ENCODE data around the gene SASH3.

SASH3 gene

DNA sequence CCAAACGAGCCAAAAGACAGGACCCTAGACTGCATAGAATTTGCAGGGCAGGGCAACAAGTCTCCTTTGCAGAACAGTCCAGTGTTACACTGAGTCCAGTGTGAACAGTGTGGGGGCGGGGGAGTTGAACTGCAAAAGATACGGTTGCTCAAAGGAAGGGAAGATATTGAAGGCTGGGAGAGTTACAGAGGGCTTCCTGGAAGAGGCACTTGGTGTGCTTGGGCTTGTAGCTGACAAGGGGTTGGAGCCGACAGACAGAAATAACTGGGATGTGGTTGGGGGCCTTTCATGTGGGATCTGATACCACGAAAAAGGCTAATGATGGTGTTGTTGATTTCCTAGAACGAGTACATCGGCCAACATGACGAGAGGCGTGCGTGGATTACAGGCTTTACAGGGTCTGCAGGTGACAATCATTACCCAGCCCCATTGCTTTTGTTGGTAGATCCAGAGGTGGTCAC lies 34.9 kb upstream of the SASH3 start:
- Histone ChIP-seq H3K27me3 (no peaks in the 10 kb centered on the region), H3K27ac (no peak overlapping the region), H3K9me3 (no peaks in the 10 kb centered on the region), H3K4me3 (ENCODE audit: low read depth in 1 of 2, low read length in 1 of 2) (no peak overlapping the region), H3K36me3 (no peaks in the 10 kb centered on the region), H3K4me1 (ENCODE audit: control insufficient read depth in 1 of 2, insufficient read depth in 1 of 2, low read depth in 1 of 2, low read length in 1 of 2) (peaks cover 45% of the 10 kb centered on the region in 2 experiments)
- TF ChIP-seq, protein P1, sequence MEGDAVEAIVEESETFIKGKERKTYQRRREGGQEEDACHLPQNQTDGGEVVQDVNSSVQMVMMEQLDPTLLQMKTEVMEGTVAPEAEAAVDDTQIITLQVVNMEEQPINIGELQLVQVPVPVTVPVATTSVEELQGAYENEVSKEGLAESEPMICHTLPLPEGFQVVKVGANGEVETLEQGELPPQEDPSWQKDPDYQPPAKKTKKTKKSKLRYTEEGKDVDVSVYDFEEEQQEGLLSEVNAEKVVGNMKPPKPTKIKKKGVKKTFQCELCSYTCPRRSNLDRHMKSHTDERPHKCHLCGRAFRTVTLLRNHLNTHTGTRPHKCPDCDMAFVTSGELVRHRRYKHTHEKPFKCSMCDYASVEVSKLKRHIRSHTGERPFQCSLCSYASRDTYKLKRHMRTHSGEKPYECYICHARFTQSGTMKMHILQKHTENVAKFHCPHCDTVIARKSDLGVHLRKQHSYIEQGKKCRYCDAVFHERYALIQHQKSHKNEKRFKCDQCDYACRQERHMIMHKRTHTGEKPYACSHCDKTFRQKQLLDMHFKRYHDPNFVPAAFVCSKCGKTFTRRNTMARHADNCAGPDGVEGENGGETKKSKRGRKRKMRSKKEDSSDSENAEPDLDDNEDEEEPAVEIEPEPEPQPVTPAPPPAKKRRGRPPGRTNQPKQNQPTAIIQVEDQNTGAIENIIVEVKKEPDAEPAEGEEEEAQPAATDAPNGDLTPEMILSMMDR (IDR thresholded peaks at IDR 0.05): no peak

DNA sequence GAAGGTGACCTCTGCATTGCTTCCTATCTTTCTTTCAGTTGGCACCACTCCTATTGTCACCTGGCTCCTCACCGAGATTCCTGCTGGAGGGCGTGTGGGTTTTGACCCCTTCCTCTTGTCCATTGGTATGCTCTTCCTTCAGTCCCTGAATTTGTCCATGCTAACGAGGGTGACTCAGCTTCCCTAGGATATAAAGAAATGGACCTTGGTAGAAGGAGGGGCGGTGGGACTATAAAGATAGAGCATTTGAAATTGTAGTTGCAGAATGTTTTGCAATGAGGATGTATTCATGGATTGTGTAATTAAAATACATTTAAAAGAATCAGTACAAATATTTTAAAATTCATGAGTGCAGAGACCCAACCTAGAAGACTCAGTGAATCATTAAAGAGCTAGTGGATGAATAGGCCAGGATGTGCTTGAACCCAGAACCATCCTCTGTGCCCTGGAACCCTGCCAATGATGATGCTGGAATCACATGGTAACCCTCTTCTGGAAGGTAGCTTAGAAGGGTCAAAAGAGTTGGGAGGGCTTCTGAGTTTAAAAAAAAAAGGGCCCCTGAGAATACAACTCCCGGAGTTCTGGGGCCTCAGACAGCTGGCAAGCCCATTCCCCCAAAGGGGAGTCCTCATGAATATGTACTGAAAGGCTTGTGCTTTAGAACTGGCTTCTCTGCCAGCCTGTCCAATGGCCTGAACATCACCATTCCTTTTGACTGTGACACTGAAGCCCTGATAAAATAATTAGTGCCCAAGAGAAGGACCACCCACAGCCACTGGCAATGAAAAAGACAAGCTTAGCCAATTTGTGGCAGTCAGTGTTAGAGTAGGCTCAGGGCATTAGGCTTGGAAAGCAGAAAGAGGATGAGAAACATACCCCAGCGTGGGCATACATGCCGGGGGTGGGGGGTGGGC lies 32.9 kb upstream of the SASH3 start:
- TF ChIP-seq, protein P1 (IDR thresholded peaks at IDR 0.05): no peak
- no peaks in the 10 kb centered on the region for H3K9me3 ChIP-seq
- no peaks in the 10 kb centered on the region for H3K36me3 ChIP-seq
- H3K4me3 ChIP-seq (ENCODE audit: low read depth in 1 of 2, low read length in 1 of 2): no peak overlapping the region
- no peaks in the 10 kb centered on the region for H3K27me3 ChIP-seq
- peaks cover 48 to 49% of the 10 kb centered on the region in 2 experiments for H3K4me1 ChIP-seq (ENCODE audit: control insufficient read depth in 1 of 2, insufficient read depth in 1 of 2, low read depth in 1 of 2, low read length in 1 of 2)
- no peak overlapping the region for H3K27ac ChIP-seq

DNA sequence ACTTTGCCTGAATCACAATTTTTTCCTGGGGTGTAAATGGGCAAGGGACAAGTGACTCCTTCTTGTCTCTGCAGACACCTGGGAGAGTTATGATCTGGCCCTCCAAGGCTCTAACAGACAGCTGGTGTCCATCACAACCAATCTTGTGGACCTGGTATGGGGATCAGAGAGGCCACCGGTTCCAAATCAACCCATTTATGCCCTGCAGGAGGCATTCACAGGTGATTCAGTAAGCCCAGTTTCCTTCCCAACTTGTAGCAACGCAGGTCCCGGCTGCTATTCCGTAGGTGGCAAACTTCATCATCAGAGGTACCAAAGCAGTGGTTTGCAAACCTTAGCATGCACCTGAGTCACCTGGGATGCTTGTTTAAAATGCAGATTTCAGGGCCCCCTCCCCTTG lies 32.2 kb upstream of the SASH3 start:
- H3K9me3 ChIP-seq: no peaks in the 10 kb centered on the region
- peak overlapping the region; percentile 71 for H3K27ac ChIP-seq
- TF ChIP-seq, protein P1 (IDR thresholded peaks at IDR 0.05): no peak
- H3K4me3 ChIP-seq (ENCODE audit: low read depth in 1 of 2, low read length in 1 of 2): no peak overlapping the region
- peaks cover 49 to 54% of the 10 kb centered on the region in 2 experiments for H3K4me1 ChIP-seq (ENCODE audit: control insufficient read depth in 1 of 2, insufficient read depth in 1 of 2, low read depth in 1 of 2, low read length in 1 of 2)
- H3K27me3 ChIP-seq: no peaks in the 10 kb centered on the region
- no peaks in the 10 kb centered on the region for H3K36me3 ChIP-seq

DNA sequence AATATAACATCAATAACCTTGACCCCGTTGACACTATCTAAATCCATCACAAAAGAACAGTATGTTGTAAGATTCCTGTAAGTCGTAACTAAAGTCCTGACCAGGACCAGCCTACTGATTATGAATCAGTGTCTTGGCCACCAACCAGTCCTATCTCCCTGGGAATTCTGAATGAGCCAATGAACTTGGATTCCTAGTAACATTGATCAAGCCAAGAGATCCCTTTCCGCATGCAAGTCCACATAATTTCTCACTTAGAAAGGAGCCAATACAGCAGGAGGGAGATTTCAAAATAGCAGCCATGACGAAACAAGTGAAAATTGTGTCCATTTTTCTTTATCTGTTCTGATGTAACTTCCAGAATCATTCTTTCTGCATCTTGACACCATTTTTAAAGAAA lies 31.4 kb upstream of the SASH3 start:
- Histone ChIP-seq H3K9me3 (no peaks in the 10 kb centered on the region), H3K27ac (peak overlapping the region; percentile 71), H3K27me3 (no peaks in the 10 kb centered on the region), H3K36me3 (no peaks in the 10 kb centered on the region), H3K4me3 (ENCODE audit: low read depth in 1 of 2, low read length in 1 of 2) (peak overlapping the region in 1 of 2 experiments; percentile 24), H3K4me1 (ENCODE audit: control insufficient read depth in 1 of 2, insufficient read depth in 1 of 2, low read depth in 1 of 2, low read length in 1 of 2) (peaks cover 43 to 51% of the 10 kb centered on the region in 2 experiments)
- TF ChIP-seq, protein P1 (IDR thresholded peaks at IDR 0.05): no peak

DNA sequence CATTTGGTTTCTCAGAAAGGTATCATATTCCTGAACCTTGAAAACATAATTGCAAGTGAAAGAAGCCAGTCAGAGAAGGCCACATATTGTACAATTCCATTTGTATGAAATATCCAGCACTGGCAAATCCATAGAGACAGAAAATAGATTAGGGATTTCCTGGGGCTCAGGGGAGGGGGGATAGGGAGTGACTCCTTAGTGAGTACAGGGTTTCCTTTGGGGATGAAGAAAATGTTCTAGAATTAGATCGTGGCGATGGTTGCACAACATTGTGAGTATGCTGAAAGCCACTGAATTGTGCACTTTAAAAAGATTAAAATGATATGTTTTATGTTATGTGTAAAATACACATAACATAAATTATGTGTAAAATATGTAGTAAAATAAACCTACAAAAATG lies 30.7 kb upstream of the SASH3 start:
- Histone ChIP-seq H3K4me3 (ENCODE audit: low read depth in 1 of 2, low read length in 1 of 2) (peak overlapping the region in 1 of 2 experiments; percentile 24), H3K27me3 (no peaks in the 10 kb centered on the region), H3K4me1 (ENCODE audit: control insufficient read depth in 1 of 2, insufficient read depth in 1 of 2, low read depth in 1 of 2, low read length in 1 of 2) (peaks cover 44 to 53% of the 10 kb centered on the region in 2 experiments), H3K27ac (peak overlapping the region; percentile 71), H3K36me3 (no peaks in the 10 kb centered on the region), H3K9me3 (no peaks in the 10 kb centered on the region)
- TF ChIP-seq, protein P1 (IDR thresholded peaks at IDR 0.05): no peak

Data from neutrophil (primary cell).